Measurements from ENCODE around the gene DCLK1. TPM values are rescaled to one million over a fixed set of nuclear protein-coding genes. Genes with fewer than 3 reads are reported as not detected.
A peak's percentile ranks its signal among the peaks of the same experiment; 100 is the strongest.

The DCLK1 gene
- total and polyA plus RNA-seq, 7 donors = 1.2 to 64.8 (median 10.2) TPM

DNA sequence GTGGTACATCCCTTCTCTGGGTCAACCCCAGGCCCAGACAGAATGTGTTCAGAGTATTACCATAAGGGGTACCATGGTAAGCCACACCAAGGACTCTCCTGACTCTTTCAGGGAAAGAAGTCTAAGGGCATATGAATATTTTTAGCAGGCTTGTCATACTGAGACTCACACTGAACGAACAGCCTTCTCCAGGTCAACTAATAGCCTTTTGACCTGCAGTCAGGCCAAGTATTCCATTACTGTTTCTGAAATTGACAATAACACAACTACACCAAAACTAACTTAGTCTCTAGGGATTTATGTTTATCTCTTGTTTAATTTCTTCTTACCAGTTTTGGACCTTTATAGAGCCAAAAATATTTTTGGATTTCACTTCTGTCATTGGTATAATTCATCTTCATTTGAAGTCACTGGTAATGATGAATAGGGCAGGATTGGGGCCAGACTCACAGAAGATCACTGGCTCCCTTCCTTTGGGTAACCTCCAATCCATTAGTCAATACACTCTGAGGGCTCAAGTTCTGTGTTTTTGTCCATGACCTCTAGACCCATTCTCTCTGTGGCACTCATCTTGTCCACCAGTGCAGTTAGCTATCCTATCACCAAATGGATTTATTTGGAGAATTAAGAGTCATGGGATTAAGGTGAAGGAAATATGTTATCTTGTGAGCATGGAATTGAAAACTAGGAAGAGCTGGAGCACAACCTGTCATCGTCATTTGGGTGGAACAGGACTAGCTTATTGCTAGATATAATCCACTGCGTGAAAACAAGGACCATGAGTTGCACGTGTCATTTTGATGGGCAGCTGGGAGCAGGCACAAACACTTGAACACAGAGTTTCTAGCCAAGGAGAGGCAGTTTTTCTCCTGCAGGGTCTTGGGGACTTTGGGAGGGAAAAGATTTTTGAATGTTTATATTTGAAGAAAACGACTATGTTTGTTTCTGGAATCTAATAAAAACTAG is 313.3 kb downstream of the DCLK1 start:
- intact Hi-C loops (cut with DNase I) = no loop called here
- no peaks in the 10 kb centered on the region for H3K36me3 ChIP-seq
- TF ChIP-seq, protein P1, sequence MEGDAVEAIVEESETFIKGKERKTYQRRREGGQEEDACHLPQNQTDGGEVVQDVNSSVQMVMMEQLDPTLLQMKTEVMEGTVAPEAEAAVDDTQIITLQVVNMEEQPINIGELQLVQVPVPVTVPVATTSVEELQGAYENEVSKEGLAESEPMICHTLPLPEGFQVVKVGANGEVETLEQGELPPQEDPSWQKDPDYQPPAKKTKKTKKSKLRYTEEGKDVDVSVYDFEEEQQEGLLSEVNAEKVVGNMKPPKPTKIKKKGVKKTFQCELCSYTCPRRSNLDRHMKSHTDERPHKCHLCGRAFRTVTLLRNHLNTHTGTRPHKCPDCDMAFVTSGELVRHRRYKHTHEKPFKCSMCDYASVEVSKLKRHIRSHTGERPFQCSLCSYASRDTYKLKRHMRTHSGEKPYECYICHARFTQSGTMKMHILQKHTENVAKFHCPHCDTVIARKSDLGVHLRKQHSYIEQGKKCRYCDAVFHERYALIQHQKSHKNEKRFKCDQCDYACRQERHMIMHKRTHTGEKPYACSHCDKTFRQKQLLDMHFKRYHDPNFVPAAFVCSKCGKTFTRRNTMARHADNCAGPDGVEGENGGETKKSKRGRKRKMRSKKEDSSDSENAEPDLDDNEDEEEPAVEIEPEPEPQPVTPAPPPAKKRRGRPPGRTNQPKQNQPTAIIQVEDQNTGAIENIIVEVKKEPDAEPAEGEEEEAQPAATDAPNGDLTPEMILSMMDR (IDR thresholded peaks at IDR 0.05) = no peak
- TF ChIP-seq EP300 (IDR thresholded peaks at IDR 0.05) (no peak), POLR2AphosphoS5 (IDR thresholded peaks at IDR 0.05) (peak in 2 of 4 donors; percentile 8 to 31), POLR2A (IDR thresholded peaks at IDR 0.05) (no peak)
- H3K27ac ChIP-seq = peak overlapping the region in 3 of 4 donors; percentile 1 to 59 (median 34)
- 42 to 62% methylated on average over 5 of the region's 5 CpGs for WGBS, 2 donors
- H3K4me1 ChIP-seq = peaks cover 0 to 10% (median 7%) of the 10 kb centered on the region in 4 donors
- H3K9me3 ChIP-seq = no peaks in the 10 kb centered on the region
- no peak overlapping the region for H3K4me3 ChIP-seq
- no peaks in the 10 kb centered on the region for H3K27me3 ChIP-seq
- DNase-seq = no peak

DNA sequence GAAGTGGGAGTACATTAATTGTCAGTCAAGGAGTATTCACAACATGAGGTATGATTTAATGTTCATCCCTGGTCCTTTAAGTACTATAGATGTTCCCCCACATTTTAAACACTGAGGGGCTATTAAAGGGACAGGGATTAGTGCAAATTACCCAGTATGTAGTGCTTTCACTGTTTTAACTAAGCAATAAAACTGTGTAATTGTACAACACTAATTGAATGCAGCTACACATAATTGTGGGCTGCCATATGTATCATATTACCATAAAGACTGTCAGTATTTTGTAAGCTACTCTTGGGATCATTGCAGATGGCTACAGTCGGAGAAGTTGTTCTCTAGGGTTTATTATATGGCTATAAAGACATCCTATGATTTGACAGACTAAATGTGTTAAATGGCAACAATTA is 316.6 kb downstream of the DCLK1 start:
- peaks cover 0 to 10% (median 7%) of the 10 kb centered on the region in 4 donors for H3K4me1 ChIP-seq
- intact Hi-C loops (cut with DNase I) = no loop called here
- TF ChIP-seq POLR2AphosphoS5 (IDR thresholded peaks at IDR 0.05) = no peak
- no peak for TF ChIP-seq EP300 (IDR thresholded peaks at IDR 0.05)
- TF ChIP-seq, protein P1 (IDR thresholded peaks at IDR 0.05) = no peak
- TF ChIP-seq POLR2A (IDR thresholded peaks at IDR 0.05) = no peak
- no peak for DNase-seq
- no peaks in the 10 kb centered on the region for H3K27me3 ChIP-seq
- H3K36me3 ChIP-seq = no peaks in the 10 kb centered on the region
- no peak overlapping the region for H3K27ac ChIP-seq
- no peak overlapping the region for H3K4me3 ChIP-seq
- no peaks in the 10 kb centered on the region for H3K9me3 ChIP-seq
- WGBS, 2 donors = 30 to 65% methylated on average over 1 of the region's 1 CpG

DNA sequence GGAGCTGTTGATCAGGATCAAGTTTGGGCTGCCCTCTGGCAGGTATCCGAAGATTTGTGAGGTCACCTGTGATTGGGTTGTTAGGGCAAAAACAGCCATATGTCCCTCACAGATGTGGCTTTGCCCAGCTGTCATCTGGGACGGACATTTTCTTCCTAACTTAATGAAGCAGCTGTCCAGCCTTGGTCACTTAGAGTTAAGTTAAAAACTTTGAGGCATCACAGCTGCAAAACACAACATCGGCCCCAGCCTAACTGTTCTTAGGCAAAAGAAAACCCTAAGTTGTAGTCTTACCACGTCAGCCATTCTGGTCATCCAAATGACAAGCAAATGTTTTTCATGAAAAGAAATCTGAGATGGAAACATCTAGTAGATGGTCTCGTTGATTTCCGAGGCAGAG is 318.4 kb downstream of the DCLK1 start:
- no peak overlapping the region for H3K4me3 ChIP-seq
- H3K36me3 ChIP-seq = no peaks in the 10 kb centered on the region
- 66 to 72% methylated on average over 6 of the region's 6 CpGs for WGBS, 2 donors
- no peak overlapping the region for H3K27ac ChIP-seq
- no peak for DNase-seq
- H3K4me1 ChIP-seq = peaks cover 0 to 3% (median 2%) of the 10 kb centered on the region in 4 donors
- TF ChIP-seq POLR2AphosphoS5 (IDR thresholded peaks at IDR 0.05) (no peak), EP300 (IDR thresholded peaks at IDR 0.05) (no peak), POLR2A (IDR thresholded peaks at IDR 0.05) (no peak)
- TF ChIP-seq, protein P1 (IDR thresholded peaks at IDR 0.05) = no peak
- intact Hi-C loops (cut with DNase I) = no loop called here
- no peaks in the 10 kb centered on the region for H3K27me3 ChIP-seq
- no peaks in the 10 kb centered on the region for H3K9me3 ChIP-seq

DNA sequence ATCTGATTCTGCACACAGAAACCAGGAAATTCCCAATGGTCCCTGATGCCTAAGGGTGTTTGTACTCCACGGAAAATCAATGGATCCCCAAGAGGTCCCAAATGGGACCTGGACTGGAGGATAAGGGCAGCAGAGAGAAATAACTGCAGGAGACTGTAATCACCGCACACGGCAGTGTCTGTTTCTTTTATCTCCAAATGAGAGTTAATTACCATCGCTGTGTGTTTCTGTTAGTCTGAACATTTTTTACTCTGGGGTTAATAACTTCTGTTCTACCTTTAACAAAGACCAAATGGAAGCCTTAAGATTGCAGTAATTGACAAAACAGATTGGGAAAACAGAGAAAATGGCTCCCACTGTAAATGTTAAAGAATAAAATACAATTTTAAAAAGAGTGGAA is 320.9 kb downstream of the DCLK1 start:
- intact Hi-C loops (cut with DNase I) = no loop called here
- TF ChIP-seq EP300 (IDR thresholded peaks at IDR 0.05) = no peak
- TF ChIP-seq, protein P1 (IDR thresholded peaks at IDR 0.05) = no peak
- no peak for TF ChIP-seq POLR2A (IDR thresholded peaks at IDR 0.05)
- no peak for TF ChIP-seq POLR2AphosphoS5 (IDR thresholded peaks at IDR 0.05)
- H3K4me3 ChIP-seq = no peak overlapping the region
- no peaks in the 10 kb centered on the region for H3K27me3 ChIP-seq
- H3K27ac ChIP-seq = no peak overlapping the region
- H3K9me3 ChIP-seq = no peaks in the 10 kb centered on the region
- no peaks in the 10 kb centered on the region for H3K36me3 ChIP-seq
- no peak for DNase-seq
- 81 to 91% methylated on average over 4 of the region's 4 CpGs for WGBS, 2 donors
- no peaks in the 10 kb centered on the region for H3K4me1 ChIP-seq
